Mammary epithelial cell (primary cell): Measurements from ENCODE around the gene TMSB15C.

Experiments
- CTCF ChIP-seq, 2 donors: IDR thresholded peaks in 1 of 2; conservative IDR thresholded peaks in 1 of 2; 2 replicates each; pipeline ENCODE4 v1.5.1; 2011 to 2012; ENCODE audit warnings: inconsistent platforms in 2 of 2, low read length in 2 of 2, mild to moderate bottlenecking in 2 of 2, control low read depth in 1 of 2, low read depth in 1 of 2; ENCODE audit not compliant: insufficient read depth in 1 of 2; ENCODE audit errors: extremely low read depth in 1 of 2
- EZH2 ChIP-seq: IDR thresholded peaks from 2 replicates; pipeline ENCODE4 v1.6.1; 2012; ENCODE audit warnings: low read length, inconsistent platforms, borderline replicate concordance

- TF ChIP-seq EZH2 (no peak), CTCF (conservative IDR thresholded peaks at IDR 0.05 in 1 of 2, IDR thresholded peaks at IDR 0.05 in 1 of 2; ENCODE audit: extremely low read depth in 1 of 2, insufficient read depth in 1 of 2, low read depth in 1 of 2, low read length in 2 of 2) (no peak)
Observed at GRCh38 chrX:104085919-104086318, 9.9 kb upstream of the TMSB15C start.
